CD8-positive, alpha-beta memory T cell (primary cell): ENCODE results near the gene MOGAT1. TPM values are rescaled to one million over a fixed set of nuclear protein-coding genes. Genes with fewer than 3 reads are reported as not detected.

Experiments used
- CTCF ChIA-PET: fragments of 350-600 bp; sonication (Branson Sonifier 250); formaldehyde crosslinking; loops from one replicate; lab custom pipeline; 2021; ENCODE audit warnings: antibody characterized with exemption; lab: Charles Lee
- POLR2A ChIA-PET: fragments of 350-600 bp; sonication (Branson Sonifier 250); formaldehyde crosslinking; loops from one replicate; lab custom pipeline; 2021; ENCODE audit warnings: antibody characterized with exemption; lab: Charles Lee
- DNase-seq, 5 donors: peaks; one replicate each; pipeline versions ENCODE4 v3.0.0 to v3.0.0-alpha.2; 2020 to 2022; ENCODE audit warnings: mixed read lengths in 1 of 5
- H3K27ac ChIP-seq: one replicate; pipeline ENCODE4 v1.7.0; 2013; ENCODE audit warnings: low read depth, mild to moderate bottlenecking, low read length, moderate library complexity
- H3K27me3 ChIP-seq: 2 replicates; pipeline ENCODE4 v1.7.0; 2013; ENCODE audit warnings: low read length, mild to moderate bottlenecking; ENCODE audit not compliant: insufficient read depth, poor library complexity, severe bottlenecking
- H3K36me3 ChIP-seq: 2 replicates; pipeline ENCODE4 v1.7.0; 2013; ENCODE audit warnings: mild to moderate bottlenecking, low read length, moderate library complexity; ENCODE audit not compliant: insufficient read depth
- H3K4me1 ChIP-seq: 2 replicates; pipeline ENCODE4 v1.7.0; 2013; ENCODE audit warnings: mild to moderate bottlenecking, low read length, moderate library complexity; ENCODE audit not compliant: insufficient read depth
- H3K4me3 ChIP-seq: 2 replicates; pipeline ENCODE4 v1.7.0; 2013; ENCODE audit warnings: mild to moderate bottlenecking, low read length
- H3K9me3 ChIP-seq: 2 replicates; pipeline ENCODE4 v1.7.0; 2013; ENCODE audit warnings: mild to moderate bottlenecking, low read length
- H3K27ac Mint-ChIP-seq, 8 donors: one replicate each; pipeline ENCODE4 v1.8.0; 2020 to 2021; ENCODE audit warnings: mixed read lengths in 8 of 8, mild to moderate bottlenecking in 6 of 8, inconsistent platforms in 3 of 8, moderate library complexity in 3 of 8
- H3K27me3 Mint-ChIP-seq, 2 donors: one replicate each; pipeline ENCODE4 v1.8.0; 2020 to 2021; ENCODE audit warnings: mixed read lengths in 2 of 2, mild to moderate bottlenecking in 1 of 2, moderate library complexity in 1 of 2
- H3K36me3 Mint-ChIP-seq, 3 donors: one replicate each; pipeline ENCODE4 v1.8.0; 2020 to 2021; ENCODE audit warnings: mixed read lengths in 3 of 3, inconsistent platforms in 1 of 3, mild to moderate bottlenecking in 1 of 3
- H3K4me1 Mint-ChIP-seq, 3 donors: one replicate each; pipeline ENCODE4 v1.8.0; 2020 to 2021; ENCODE audit warnings: mixed read lengths in 3 of 3, inconsistent platforms in 1 of 3, mild to moderate bottlenecking in 1 of 3
- H3K4me3 Mint-ChIP-seq, 7 donors: one replicate each; pipeline ENCODE4 v1.8.0; 2020 to 2021; ENCODE audit warnings: mixed read lengths in 7 of 7, mild to moderate bottlenecking in 6 of 7, moderate library complexity in 4 of 7, inconsistent platforms in 2 of 7
- H3K9me3 Mint-ChIP-seq, 5 donors: one replicate each; pipeline ENCODE4 v1.8.0; 2020 to 2022; ENCODE audit warnings: mixed read lengths in 5 of 5, mild to moderate bottlenecking in 3 of 5, moderate library complexity in 2 of 5, inconsistent platforms in 1 of 5
- polyA plus RNA-seq: library from polyadenylated mRNA; unstranded; fragments of 300-500 nt; fragmentation: Illumina TruSeq; gene quantifications from one replicate; pipeline ENCODE4 v1.2.3, GENCODE V29; 2021
- total RNA-seq, 2 experiments: library from RNA; stranded (reverse); gene quantifications; one replicate each; pipeline ENCODE4 v1.2.3, GENCODE V29; 2021

Gene MOGAT1
- total and polyA plus RNA-seq, 3 experiments from 2014 or later = not detected

GRCh38 chr2:222655787-222656525 is 15.5 kb upstream of the MOGAT1 start, which contains the start of gene FARSB:
TSS of gene FARSB (minus strand) at chr2:222656092. CDS start at chr2:222656073, 19 bp downstream.
- Mint-ChIP-seq H3K36me3 (peaks cover 0 to 10% (median 0%) of the 10 kb centered on the region in 3 donors), H3K27ac (peak within 1 kb of the TSS; percentile 95 to 100 (median 100)), H3K27me3 (peaks cover 0 to 2% of the 10 kb centered on the region in 2 donors), H3K9me3 (no peaks in the 10 kb centered on the region), H3K4me1 (peaks cover 33 to 53% (median 52%) of the 10 kb centered on the region in 3 donors), H3K4me3 (peak within 1 kb of the TSS; percentile 97 to 99 (median 98))
- DNase-seq = peak; percentile 90 to 97 (median 95)
- peaks cover 28% of the 10 kb centered on the region for H3K4me1 ChIP-seq
- CTCF ChIA-PET = no interaction called here
- H3K27ac ChIP-seq = peak within 1 kb of the TSS; percentile 95
- peak within 1 kb of the TSS; percentile 78 for H3K4me3 ChIP-seq
- POLR2A ChIA-PET = no interaction called here
- H3K27me3 ChIP-seq = no peaks in the 10 kb centered on the region
- no peaks in the 10 kb centered on the region for H3K9me3 ChIP-seq
- no peaks in the 10 kb centered on the region for H3K36me3 ChIP-seq

- peaks cover 28% of the 10 kb centered on the region for H3K4me1 ChIP-seq
- no peaks in the 10 kb centered on the region for H3K36me3 ChIP-seq
- peak overlapping the region; percentile 95 to 100 (median 100) for H3K27ac Mint-ChIP-seq
- ChIA-PET CTCF (no interaction called here), POLR2A (no interaction called here)
- H3K36me3 Mint-ChIP-seq = peaks cover 0 to 10% (median 0%) of the 10 kb centered on the region in 3 donors
- H3K9me3 ChIP-seq = no peaks in the 10 kb centered on the region
- no peak for DNase-seq
- H3K4me3 ChIP-seq = peak overlapping the region; percentile 78
- H3K4me3 Mint-ChIP-seq = peak overlapping the region; percentile 97 to 99 (median 98)
- H3K4me1 Mint-ChIP-seq = peaks cover 30 to 46% (median 45%) of the 10 kb centered on the region in 3 donors
- no peaks in the 10 kb centered on the region for H3K27me3 ChIP-seq
- peak overlapping the region; percentile 95 for H3K27ac ChIP-seq
- H3K9me3 Mint-ChIP-seq = no peaks in the 10 kb centered on the region
- peaks cover 0 to 2% of the 10 kb centered on the region in 2 donors for H3K27me3 Mint-ChIP-seq
Observed at GRCh38 chr2:222656526-222657446, 14.7 kb upstream of the MOGAT1 start.

GRCh38 chr2:222663479-222663878 is 8.0 kb upstream of the MOGAT1 start:
- H3K4me3 Mint-ChIP-seq = no peak overlapping the region
- no peaks in the 10 kb centered on the region for H3K9me3 Mint-ChIP-seq
- H3K4me3 ChIP-seq = no peak overlapping the region
- H3K4me1 ChIP-seq = no peaks in the 10 kb centered on the region
- H3K4me1 Mint-ChIP-seq = no peaks in the 10 kb centered on the region
- H3K27ac Mint-ChIP-seq = no peak overlapping the region
- H3K27me3 ChIP-seq = no peaks in the 10 kb centered on the region
- no peak for DNase-seq
- peaks cover 0 to 5% (median 0%) of the 10 kb centered on the region in 3 donors for H3K36me3 Mint-ChIP-seq
- no peaks in the 10 kb centered on the region for H3K9me3 ChIP-seq
- ChIA-PET POLR2A (no interaction called here), CTCF (no interaction called here)
- peaks cover 2 to 27% of the 10 kb centered on the region in 2 donors for H3K27me3 Mint-ChIP-seq
- H3K27ac ChIP-seq = no peak overlapping the region
- no peaks in the 10 kb centered on the region for H3K36me3 ChIP-seq

GRCh38 chr2:222668494-222669154 is 2.8 kb upstream of the MOGAT1 start:
- H3K9me3 Mint-ChIP-seq = no peaks in the 10 kb centered on the region
- Histone ChIP-seq H3K36me3 (no peaks in the 10 kb centered on the region), H3K4me3 (no peak overlapping the region), H3K27ac (no peak overlapping the region), H3K9me3 (no peaks in the 10 kb centered on the region), H3K4me1 (no peaks in the 10 kb centered on the region), H3K27me3 (peaks cover 6% of the 10 kb centered on the region)
- ChIA-PET POLR2A (no interaction called here), CTCF (interaction anchor here (1.0 kb wide), 1 partner anchor 17 kb away, joined by 5 read pairs; no protein-coding TSS in a partner anchor)
- peaks cover 0 to 5% (median 0%) of the 10 kb centered on the region in 3 donors for H3K36me3 Mint-ChIP-seq
- no peak overlapping the region for H3K4me3 Mint-ChIP-seq
- no peak for DNase-seq
- peaks cover 8 to 14% (median 11%) of the 10 kb centered on the region in 3 donors for H3K4me1 Mint-ChIP-seq
- no peak overlapping the region for H3K27ac Mint-ChIP-seq
- peaks cover 31 to 63% of the 10 kb centered on the region in 2 donors for H3K27me3 Mint-ChIP-seq

GRCh38 chr2:222669353-222669752 is 2.1 kb upstream of the MOGAT1 start:
- Mint-ChIP-seq H3K27ac (no peak overlapping the region), H3K36me3 (peaks cover 0 to 5% (median 0%) of the 10 kb centered on the region in 3 donors), H3K9me3 (no peaks in the 10 kb centered on the region), H3K4me1 (peaks cover 8 to 14% (median 11%) of the 10 kb centered on the region in 3 donors), H3K4me3 (no peak overlapping the region), H3K27me3 (peaks cover 31 to 69% of the 10 kb centered on the region in 2 donors)
- Histone ChIP-seq H3K27me3 (peaks cover 6% of the 10 kb centered on the region), H3K36me3 (no peaks in the 10 kb centered on the region), H3K27ac (no peak overlapping the region), H3K4me3 (no peak overlapping the region), H3K9me3 (no peaks in the 10 kb centered on the region), H3K4me1 (no peaks in the 10 kb centered on the region)
- no peak for DNase-seq
- ChIA-PET CTCF (interaction anchor here (1.0 to 3.0 kb wide), 2 partner anchors 16 to 21 kb away, joined by 5 to 16 read pairs; no protein-coding TSS in a partner anchor), POLR2A (no interaction called here)

- Histone ChIP-seq H3K9me3 (no peaks in the 10 kb centered on the region), H3K4me3 (no peak overlapping the region), H3K27ac (no peak overlapping the region), H3K27me3 (peaks cover 6% of the 10 kb centered on the region), H3K4me1 (no peaks in the 10 kb centered on the region), H3K36me3 (no peaks in the 10 kb centered on the region)
- H3K4me3 Mint-ChIP-seq = peak overlapping the region in 1 of 7 donors; percentile 40
- CTCF ChIA-PET = interaction anchor here (3.0 kb wide), 1 partner anchor 20 kb away, joined by 16 read pairs; no protein-coding TSS in a partner anchor
- H3K9me3 Mint-ChIP-seq = no peaks in the 10 kb centered on the region
- peaks cover 8 to 14% (median 11%) of the 10 kb centered on the region in 3 donors for H3K4me1 Mint-ChIP-seq
- no peak for DNase-seq
- H3K36me3 Mint-ChIP-seq = peaks cover 0 to 5% (median 0%) of the 10 kb centered on the region in 3 donors
- H3K27me3 Mint-ChIP-seq = peaks cover 31 to 77% of the 10 kb centered on the region in 2 donors
- H3K27ac Mint-ChIP-seq = no peak overlapping the region
- POLR2A ChIA-PET = no interaction called here
Observed at GRCh38 chr2:222670191-222671038, 1.0 kb upstream of the MOGAT1 start.

- Mint-ChIP-seq H3K4me3 (peak overlapping the region in 6 of 7 donors; percentile 14 to 76 (median 52)), H3K36me3 (no peaks in the 10 kb centered on the region), H3K27ac (no peak overlapping the region), H3K27me3 (peaks cover 33 to 67% of the 10 kb centered on the region in 2 donors), H3K9me3 (no peaks in the 10 kb centered on the region), H3K4me1 (peaks cover 8 to 14% (median 11%) of the 10 kb centered on the region in 3 donors)
- no peak overlapping the region for H3K27ac ChIP-seq
- no peak overlapping the region for H3K4me3 ChIP-seq
- H3K27me3 ChIP-seq = peaks cover 6% of the 10 kb centered on the region
- CTCF ChIA-PET = interaction anchor here (3.0 kb wide), 1 partner anchor 18 kb away, joined by 16 read pairs; no protein-coding TSS in a partner anchor
- no peaks in the 10 kb centered on the region for H3K36me3 ChIP-seq
- POLR2A ChIA-PET = no interaction called here
- no peaks in the 10 kb centered on the region for H3K9me3 ChIP-seq
- DNase-seq = no peak
- no peaks in the 10 kb centered on the region for H3K4me1 ChIP-seq
Observed at GRCh38 chr2:222672068-222672401, 577 bp downstream of the MOGAT1 start.
